GM19372 (cell line): ENCODE results near the gene TMEM236.

Experiments used
- ATAC-seq: cut with Tn5 transposase; IDR thresholded peaks from one replicate; pipeline ENCODE4 v1.9.1; 2021; ENCODE audit warnings: mild to moderate bottlenecking, low read depth, moderate library complexity; ENCODE audit not compliant: unreplicated experiment

TMEM236 gene

DNA sequence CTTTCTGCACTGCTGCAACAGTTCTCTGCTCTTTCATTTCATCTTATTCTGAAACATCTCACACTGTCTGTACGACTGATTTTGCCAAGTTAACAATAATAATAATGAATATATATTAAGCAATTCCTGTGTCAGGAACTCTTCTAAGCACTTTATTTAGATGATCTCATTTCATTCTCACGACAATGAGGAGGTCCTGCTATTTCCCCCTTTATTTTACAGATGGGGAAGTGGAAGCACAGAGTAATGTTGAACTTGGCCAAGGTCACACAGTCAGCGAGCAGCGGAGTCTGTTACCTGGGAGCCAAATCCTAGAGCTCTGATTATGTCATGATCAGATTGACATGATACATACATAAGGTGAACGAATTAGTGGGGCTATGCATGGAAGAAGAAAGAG is 63.0 kb downstream of the TMEM236 start:
- no peak for ATAC-seq

GRCh38 chr10:17816199-17816598 is 64.2 kb downstream of the TMEM236 start:
- no peak for ATAC-seq

DNA sequence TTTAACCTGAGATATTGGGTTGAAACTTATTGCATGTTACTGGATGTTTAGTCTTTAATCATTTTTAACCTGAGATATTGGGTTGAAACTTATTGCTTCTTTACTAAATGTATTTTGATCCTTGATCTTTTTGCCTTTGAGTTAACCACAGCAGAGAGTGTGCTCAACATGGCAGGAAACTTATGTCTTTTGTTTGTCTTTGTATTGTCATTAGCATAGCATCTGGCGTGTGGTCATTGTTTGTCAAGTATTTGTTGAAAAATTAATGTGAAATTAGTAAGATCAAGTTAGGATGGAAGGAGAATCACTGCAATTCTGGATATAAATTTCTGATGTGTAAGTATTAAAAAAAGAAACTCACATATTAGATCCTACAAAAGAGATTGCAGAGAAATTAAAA is 65.3 kb downstream of the TMEM236 start:
- ATAC-seq: no peak

DNA sequence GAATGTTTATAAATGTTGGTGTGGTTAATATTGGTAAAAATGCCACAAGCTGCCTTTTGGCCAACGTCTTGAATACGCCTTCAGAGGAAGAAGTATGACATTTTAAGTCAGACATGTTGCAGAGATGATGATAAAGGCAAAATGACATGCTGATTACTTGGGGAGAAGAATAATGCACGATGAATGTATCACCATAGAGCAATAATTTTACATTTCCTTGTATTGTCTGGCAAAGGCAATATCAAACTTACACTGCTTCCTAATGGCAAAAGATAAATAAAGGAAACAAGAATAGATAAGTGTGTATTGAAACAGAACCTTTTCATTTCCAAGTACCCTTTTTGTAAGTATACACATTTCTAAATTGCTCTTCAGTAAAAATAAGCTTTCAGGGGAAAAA is 65.8 kb downstream of the TMEM236 start:
- no peak for ATAC-seq

GRCh38 chr10:17819836-17820235 is 67.8 kb downstream of the TMEM236 start:
- no peak for ATAC-seq

DNA sequence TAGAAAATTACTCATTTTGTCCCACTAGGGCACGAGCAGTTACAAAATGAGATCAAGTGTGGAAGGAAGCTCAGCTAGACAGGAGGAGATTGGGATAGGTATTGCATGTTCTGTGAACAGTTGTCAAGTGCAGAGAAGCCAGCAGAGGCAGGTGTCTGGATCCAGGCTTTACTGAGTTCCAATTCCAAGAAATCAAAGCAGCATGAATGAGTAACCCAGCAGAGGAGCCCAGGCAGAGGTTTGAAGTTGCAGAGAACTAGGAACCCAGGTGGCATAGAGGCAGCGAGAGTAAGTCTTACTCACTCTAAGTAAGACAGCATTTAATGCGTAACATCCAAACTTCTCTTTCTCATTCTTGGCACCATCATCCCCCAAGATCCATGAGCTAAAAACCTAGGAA is 68.9 kb downstream of the TMEM236 start:
- ATAC-seq: no peak

GRCh38 chr10:17821893-17822292 is 69.9 kb downstream of the TMEM236 start:
- ATAC-seq: no peak

DNA sequence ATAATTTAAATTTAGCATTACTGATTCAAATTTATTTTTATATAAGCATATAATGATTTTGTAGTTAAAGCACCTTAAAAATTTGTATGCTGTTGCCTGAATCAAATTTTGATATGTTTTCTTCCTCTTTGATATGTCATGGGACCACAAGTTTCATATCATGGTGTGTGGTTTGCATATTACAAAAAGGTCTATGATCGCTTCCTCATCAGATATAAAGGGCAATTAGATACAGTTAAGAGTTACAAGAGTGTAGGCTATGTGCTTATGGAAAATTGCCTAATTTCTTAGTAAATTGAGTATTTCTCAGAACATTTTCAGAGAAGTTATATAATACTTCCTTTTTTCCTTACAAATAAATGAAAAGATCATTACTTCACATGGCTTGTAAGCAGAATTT is 79.3 kb downstream of the TMEM236 start:
- ATAC-seq: no peak

DNA sequence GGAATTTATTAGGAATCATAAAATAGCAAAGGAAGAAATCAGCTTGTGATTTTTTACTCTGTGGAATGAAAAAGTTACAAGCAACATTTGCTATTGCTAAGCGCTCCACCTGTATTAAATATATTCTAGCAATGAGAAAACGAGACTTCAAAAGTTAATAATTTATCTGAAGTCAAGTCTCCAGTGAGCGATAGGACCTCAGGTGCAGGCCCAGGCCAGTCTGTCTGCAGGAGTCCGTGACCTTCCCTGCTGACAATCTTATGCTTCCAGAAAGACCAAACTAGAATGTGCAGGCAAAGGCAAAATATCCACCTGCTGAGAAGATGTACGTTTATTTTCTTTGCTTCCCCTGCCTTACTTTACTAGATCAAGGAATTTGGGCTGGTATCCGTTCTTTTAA is 79.9 kb downstream of the TMEM236 start:
- ATAC-seq: no peak

- ATAC-seq: no peak
Measured at GRCh38 chr10:17833656-17834055, 81.7 kb downstream of the TMEM236 start.

- ATAC-seq: no peak
Measured at GRCh38 chr10:17835688-17836087, 83.7 kb downstream of the TMEM236 start.

DNA sequence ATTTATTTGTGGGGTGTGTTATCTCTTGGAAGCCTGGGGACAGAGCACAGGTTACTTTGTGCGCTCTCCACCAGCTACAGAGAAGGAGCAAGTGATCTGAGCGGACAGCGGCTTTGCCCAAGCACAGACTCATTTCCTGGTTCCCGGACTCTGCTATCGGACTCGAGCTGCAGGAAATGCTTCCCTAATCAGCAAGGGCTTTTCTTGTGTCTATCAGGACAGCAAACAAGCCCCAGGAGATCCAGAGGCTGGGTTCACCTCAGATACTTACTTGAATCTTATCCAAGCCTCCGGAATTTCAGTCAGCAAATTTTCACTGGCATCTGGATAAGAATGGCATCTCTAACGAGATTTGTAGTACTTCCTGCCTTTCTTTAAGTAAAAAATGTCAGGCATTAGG is 84.9 kb downstream of the TMEM236 start:
- no peak for ATAC-seq

GRCh38 chr10:17838080-17838648 is 86.2 kb downstream of the TMEM236 start:
- no peak for ATAC-seq

DNA sequence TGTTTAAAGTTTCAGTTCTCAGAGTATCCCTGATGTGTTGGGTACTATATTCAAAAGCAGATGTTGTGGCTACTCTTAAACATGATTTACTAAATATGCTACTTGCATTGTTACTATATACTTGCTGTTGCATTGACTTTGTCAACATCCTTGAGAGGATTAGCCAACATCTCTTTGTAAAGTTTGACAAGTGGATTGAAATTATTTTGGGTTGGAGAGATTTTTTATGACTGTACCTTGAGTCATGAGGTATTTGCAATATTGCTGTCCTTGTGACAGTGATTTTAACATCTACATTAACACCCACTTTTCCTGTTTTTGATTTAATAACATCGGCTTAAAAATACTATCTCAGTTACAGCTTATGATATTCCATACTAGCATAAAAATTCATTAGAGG is 89.0 kb downstream of the TMEM236 start:
- ATAC-seq: no peak

DNA sequence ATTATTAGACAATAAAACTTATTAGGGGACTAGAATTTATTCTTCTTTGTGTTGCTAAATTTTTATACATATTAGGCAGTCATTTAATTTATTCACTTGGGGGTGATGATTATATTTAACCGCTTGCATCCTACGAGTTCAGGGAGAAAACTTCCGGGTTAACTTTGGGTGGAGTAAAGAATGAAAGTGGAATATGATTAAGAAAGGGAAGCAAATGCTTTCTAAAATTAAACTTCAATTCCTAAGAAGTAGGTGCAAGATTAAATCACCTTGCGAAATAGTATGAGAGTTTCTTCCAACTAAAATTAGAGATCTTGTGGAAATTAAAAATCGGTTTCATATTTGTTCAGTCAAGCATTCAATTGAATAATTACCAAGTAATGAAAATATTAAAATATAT is 90.6 kb downstream of the TMEM236 start:
- ATAC-seq: no peak

DNA sequence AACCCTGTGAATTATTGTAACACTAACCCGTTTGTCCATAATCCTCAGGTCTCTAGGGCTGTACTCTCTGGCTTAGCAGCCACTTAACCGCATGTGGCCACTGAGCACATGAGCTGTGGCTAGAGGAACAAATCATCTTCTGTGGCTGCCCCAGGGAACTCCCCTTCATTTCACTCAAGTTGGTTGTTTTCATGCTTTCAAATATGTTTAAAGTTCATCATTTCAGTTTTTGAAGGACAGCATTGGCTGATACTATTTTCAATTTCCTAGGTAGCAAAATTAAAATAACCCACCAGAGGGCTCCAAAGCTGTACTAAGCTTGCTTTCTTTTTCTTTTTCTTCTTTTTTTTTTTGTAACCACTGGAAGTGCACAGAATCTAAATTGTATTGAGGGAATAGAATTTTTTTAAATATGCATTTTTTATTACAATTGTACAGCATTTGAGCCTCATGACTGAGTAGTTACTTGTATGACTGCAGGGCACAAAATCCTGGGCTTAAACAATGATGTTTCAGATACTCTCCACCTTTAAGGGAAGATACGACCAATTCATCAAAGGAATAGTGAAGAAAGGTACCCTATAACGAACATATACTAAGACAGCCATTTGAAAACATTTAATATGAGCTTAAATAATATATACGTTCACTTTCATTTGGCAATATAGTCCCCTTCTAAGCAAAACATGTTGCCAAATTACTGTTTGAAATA is 95.7 kb downstream of the TMEM236 start:
- no peak for ATAC-seq

DNA sequence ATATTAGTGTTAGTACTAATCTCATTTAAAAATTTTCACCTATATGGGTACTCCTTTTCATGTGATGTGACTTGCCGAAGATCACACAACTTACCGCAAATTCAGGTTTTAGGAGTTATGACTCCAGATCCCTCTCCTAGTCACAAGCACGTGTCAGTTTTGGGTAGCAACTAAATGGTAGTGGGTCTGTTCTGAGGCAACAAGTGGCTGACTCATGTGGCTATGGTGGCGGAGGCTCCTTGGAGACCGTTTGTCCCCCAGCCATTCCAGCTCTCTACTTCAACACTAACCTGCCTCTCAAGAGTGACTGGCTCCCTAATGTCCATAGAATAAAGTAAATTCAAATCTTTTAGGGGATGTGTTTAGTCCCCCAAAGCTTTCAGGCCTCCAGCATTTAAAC is 96.6 kb downstream of the TMEM236 start:
- no peak for ATAC-seq
